Measurements from ENCODE around the gene KRTAP10-2.

- no peak for TF ChIP-seq CTCF (conservative IDR thresholded peaks at IDR 0.05)
- no peak for TF ChIP-seq EZH2 (IDR thresholded peaks at IDR 0.05; ENCODE audit: low read depth)
These were observed 16.3 kb upstream of the KRTAP10-2 start for GRCh38 chr21:44567481-44568171.
